ENCODE data around the gene HTRA2. TPM values are rescaled to one million over a fixed set of nuclear protein-coding genes. Genes with fewer than 3 reads are reported as not detected.
A peak's percentile ranks its signal among the peaks of the same experiment; 100 is the strongest.
"Not testable (repeated sequence)": the region's sequence is repeated elsewhere in the genome, so short reads cannot be mapped to it uniquely, and the experiment has no call there.

The HTRA2 gene
- total and polyA plus RNA-seq, 12 donors, result 21.2 to 41.0 (median 25.6) TPM

- DNase-seq, result no peak
- Histone ChIP-seq H3K4me3 (no peak overlapping the region), H3K36me3 (peaks cover 0 to 11% (median 0%) of the 10 kb centered on the region in 9 donors), H3K27ac (no peak overlapping the region), H3K27me3 (peaks cover 0 to 34% (median 14%) of the 10 kb centered on the region in 7 donors), H3K9me3 (no peaks in the 10 kb centered on the region), H3K4me1 (peaks cover 0 to 11% (median 0%) of the 10 kb centered on the region in 9 donors)
- 62 to 63% methylated on average over 6 of the region's 6 CpGs for WGBS, 2 donors
- intact Hi-C loops (cut with DNase I), result no loop called here
- ATAC-seq, result no peak
- TF ChIP-seq CTCF (IDR thresholded peaks at IDR 0.05), result no peak
Observed at GRCh38 chr2:74560591-74560990, 30.9 kb downstream of the HTRA2 start.

- ATAC-seq; H3K9me3 ChIP-seq; intact Hi-C loops (cut with DNase I); DNase-seq; H3K27ac ChIP-seq; H3K4me3 ChIP-seq; H3K4me1 ChIP-seq: not testable (repeated sequence)
- Histone ChIP-seq H3K27me3 (peaks cover 0 to 34% (median 14%) of the 10 kb centered on the region in 7 donors), H3K36me3 (peaks cover 0 to 11% (median 0%) of the 10 kb centered on the region in 9 donors)
- 89 to 100% methylated on average over 1 of the region's 1 CpG for WGBS, 2 donors
Observed at GRCh38 chr2:74561022-74561421, 31.3 kb downstream of the HTRA2 start.

- Histone ChIP-seq H3K27ac (no peak overlapping the region), H3K9me3 (no peaks in the 10 kb centered on the region), H3K4me1 (peaks cover 0 to 11% (median 0%) of the 10 kb centered on the region in 9 donors), H3K27me3 (peaks cover 0 to 34% (median 14%) of the 10 kb centered on the region in 7 donors), H3K36me3 (no peaks in the 10 kb centered on the region), H3K4me3 (no peak overlapping the region)
- no peak for TF ChIP-seq CTCF (IDR thresholded peaks at IDR 0.05)
- no peak for DNase-seq
- intact Hi-C loops (cut with DNase I), result no loop called here
- ATAC-seq, result no peak
- 75 to 77% methylated on average over 7 of the region's 7 CpGs for WGBS, 2 donors
Observed at GRCh38 chr2:74562126-74562775, 32.5 kb downstream of the HTRA2 start.

GRCh38 chr2:74564222-74564621 lies 34.5 kb downstream of the HTRA2 start:
- Histone ChIP-seq H3K27ac (no peak overlapping the region), H3K36me3 (no peaks in the 10 kb centered on the region), H3K4me3 (no peak overlapping the region), H3K27me3 (peaks cover 0 to 34% (median 14%) of the 10 kb centered on the region in 7 donors), H3K4me1 (peaks cover 0 to 26% (median 0%) of the 10 kb centered on the region in 9 donors), H3K9me3 (no peaks in the 10 kb centered on the region)
- no peak for DNase-seq
- 58 to 59% methylated on average over 5 of the region's 5 CpGs for WGBS, 2 donors
- no peak for ATAC-seq
- no peak for TF ChIP-seq CTCF (IDR thresholded peaks at IDR 0.05)
- intact Hi-C loops (cut with DNase I), result no loop called here

GRCh38 chr2:74566076-74566753 lies 36.5 kb downstream of the HTRA2 start:
- no peak for TF ChIP-seq CTCF (IDR thresholded peaks at IDR 0.05)
- Histone ChIP-seq H3K27ac (peak overlapping the region in 1 of 10 donors; percentile 0), H3K4me1 (peaks cover 0 to 31% (median 0%) of the 10 kb centered on the region in 9 donors), H3K9me3 (no peaks in the 10 kb centered on the region), H3K27me3 (peaks cover 0 to 25% (median 7%) of the 10 kb centered on the region in 7 donors), H3K36me3 (no peaks in the 10 kb centered on the region), H3K4me3 (no peak overlapping the region)
- intact Hi-C loops (cut with DNase I), result no loop called here
- no peak for ATAC-seq
- 77 to 79% methylated on average over 7 of the region's 7 CpGs for WGBS, 2 donors
- DNase-seq, result no peak
